Rectal smooth muscle tissue (tissue), 1 donor: ENCODE measurements around the gene IGFBPL1.
A peak's percentile ranks its signal among the peaks of the same experiment; 100 is the strongest.

Experiments used
- H3K27ac ChIP-seq: one replicate; pipeline ENCODE4 v1.7.0; 2013; ENCODE audit warnings: low read depth, low read length, inconsistent platforms
- H3K27me3 ChIP-seq: one replicate; pipeline ENCODE4 v1.7.0; 2013; ENCODE audit warnings: low read length; ENCODE audit not compliant: control insufficient read depth, insufficient read depth
- H3K36me3 ChIP-seq: one replicate; pipeline ENCODE4 v1.7.0; 2013; ENCODE audit warnings: low read length; ENCODE audit not compliant: control insufficient read depth, insufficient read depth
- H3K4me1 ChIP-seq: one replicate; pipeline ENCODE4 v1.7.0; 2013; ENCODE audit warnings: low read length; ENCODE audit not compliant: control insufficient read depth, insufficient read depth
- H3K4me3 ChIP-seq: one replicate; pipeline ENCODE4 v1.7.0; 2013; ENCODE audit warnings: low read length
- H3K9ac ChIP-seq: one replicate; pipeline ENCODE4 v1.7.0; 2013; ENCODE audit warnings: low read length

The IGFBPL1 gene

DNA sequence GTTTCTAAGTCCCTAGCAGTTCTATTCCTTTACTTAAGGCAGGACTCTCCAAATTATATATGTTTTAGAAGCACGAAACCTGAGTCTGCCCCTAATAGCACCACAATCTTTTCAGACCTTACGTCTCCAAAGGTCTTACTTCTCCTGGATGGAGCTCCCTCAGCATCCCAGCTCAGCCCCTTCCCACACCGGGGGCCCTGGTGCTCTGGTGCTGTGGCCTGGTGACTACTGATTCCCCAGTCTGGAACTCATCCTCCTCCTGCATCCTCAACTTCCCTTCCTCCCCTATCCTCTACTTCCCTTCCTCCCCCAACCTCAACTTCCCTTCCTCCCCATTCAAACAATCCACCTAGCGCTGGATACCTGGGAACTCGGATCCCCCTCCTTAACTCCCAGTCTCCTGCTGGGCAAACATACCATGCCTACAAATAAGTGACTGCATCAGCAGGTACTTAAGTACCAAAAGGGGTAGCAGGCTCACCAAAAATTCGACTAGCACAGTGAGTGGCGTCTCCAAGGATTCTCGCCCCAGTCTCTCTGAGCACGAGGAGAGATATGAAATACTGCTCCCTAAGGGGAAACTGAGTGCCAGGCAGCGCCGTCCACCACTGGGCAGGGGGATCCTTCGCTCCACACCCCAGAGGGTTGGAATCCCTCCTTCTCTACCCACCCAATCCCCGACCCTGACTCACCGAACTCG is 831 bp downstream of the IGFBPL1 start:
- Histone ChIP-seq H3K9ac (no peak overlapping the region), H3K36me3 (no peaks in the 10 kb centered on the region), H3K4me1 (no peaks in the 10 kb centered on the region), H3K27ac (no peak overlapping the region), H3K27me3 (peaks cover 14% of the 10 kb centered on the region), H3K4me3 (peak overlapping the region; percentile 37)

DNA sequence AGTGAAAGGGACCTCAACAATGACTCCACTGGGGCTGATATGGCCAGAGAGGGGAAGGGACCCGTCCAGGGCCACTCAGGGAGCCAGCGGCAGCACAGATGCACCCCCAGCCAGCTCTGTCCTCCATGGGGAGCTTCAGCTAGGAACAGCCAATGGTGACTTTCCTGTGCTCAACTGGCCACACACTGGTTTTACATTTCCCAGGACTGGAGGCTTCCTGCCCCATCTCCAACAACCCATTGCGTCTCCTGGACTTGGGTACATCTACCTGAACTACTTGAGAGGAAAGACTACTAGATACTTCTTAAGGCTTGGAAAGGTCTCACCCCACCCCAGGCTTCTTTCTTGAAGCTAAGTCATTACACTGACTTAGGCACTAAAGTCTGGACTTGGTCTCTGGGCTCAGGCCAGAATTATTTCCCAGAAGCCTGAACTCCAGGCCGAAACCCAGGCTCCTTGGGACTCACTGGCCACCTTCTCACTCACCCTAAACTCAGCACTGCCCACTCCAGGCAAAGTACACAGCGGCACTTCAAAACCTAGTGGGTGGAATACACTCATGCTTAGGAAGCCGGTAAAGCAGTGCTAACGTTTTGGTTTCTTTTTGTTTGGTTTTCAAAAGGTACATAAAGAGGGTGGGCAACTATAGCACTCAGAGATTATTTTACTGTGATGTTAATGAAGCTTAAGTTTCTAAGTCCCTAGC is 1.5 kb downstream of the IGFBPL1 start:
- H3K36me3 ChIP-seq, result no peaks in the 10 kb centered on the region
- H3K27me3 ChIP-seq, result peaks cover 14% of the 10 kb centered on the region
- no peak overlapping the region for H3K4me3 ChIP-seq

DNA sequence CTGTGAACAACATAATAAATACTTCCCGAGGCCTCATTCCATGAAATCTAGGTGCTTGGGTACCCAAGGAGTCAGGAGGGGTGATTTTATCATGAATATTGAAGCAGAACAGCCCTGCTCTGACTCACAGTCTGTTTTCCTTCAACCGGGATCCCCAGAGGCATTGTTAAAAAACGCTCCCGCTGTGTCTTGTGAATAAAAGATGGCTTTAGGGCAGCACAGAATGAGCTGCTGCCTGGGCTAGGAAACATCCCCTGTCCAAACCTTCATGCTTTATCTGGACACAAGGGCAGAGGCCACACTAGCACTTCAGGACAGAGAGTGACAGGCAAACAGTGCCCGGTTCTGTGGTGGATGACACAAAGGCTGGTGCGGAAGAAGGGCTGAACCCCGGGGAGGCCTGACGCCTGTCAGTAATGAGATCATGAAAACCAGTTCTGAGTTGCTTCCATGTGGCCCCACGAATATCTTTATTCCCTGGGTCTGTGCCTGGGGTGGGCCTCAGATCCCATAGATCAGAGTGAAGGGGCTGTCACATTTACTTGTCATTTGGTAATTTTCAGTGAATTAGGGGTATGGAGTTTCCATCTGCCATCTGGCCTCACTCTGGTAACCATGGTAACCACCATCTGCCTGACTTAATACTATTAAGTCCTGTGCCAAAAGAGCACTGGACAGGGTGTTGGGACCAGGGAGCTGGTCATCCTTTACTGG is 2.6 kb downstream of the IGFBPL1 start:
- Histone ChIP-seq H3K4me3 (no peak overlapping the region), H3K9ac (no peak overlapping the region), H3K36me3 (no peaks in the 10 kb centered on the region), H3K27ac (no peak overlapping the region), H3K4me1 (no peaks in the 10 kb centered on the region), H3K27me3 (peaks cover 14% of the 10 kb centered on the region)

More for the DNA sequence above, 1.5 kb downstream of the IGFBPL1 start:
- Histone ChIP-seq H3K9ac (no peak overlapping the region), H3K27ac (no peak overlapping the region), H3K4me1 (no peaks in the 10 kb centered on the region)

DNA sequence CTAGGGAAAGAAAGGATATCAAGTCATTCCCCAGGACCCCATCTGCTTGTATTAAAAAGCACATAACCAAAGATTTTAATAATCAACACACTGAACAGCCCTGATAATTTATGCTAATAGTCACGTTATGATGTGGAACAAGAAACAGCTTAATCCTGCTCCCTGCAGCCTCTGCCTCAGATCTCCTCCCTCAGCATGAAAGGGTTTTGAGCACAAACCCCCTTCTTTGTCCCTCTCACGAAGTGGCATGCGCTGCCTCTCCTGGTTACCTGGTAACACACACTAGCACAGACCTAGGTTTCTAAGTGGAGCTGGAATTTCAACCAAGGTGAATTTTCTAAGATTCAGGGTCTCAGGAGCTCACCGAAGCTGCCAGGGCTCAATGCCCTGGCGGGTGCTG is 5.1 kb downstream of the IGFBPL1 start:
- Histone ChIP-seq H3K27ac (no peak overlapping the region), H3K27me3 (peaks cover 9% of the 10 kb centered on the region), H3K4me3 (no peak overlapping the region), H3K4me1 (no peaks in the 10 kb centered on the region), H3K9ac (no peak overlapping the region), H3K36me3 (no peaks in the 10 kb centered on the region)

DNA sequence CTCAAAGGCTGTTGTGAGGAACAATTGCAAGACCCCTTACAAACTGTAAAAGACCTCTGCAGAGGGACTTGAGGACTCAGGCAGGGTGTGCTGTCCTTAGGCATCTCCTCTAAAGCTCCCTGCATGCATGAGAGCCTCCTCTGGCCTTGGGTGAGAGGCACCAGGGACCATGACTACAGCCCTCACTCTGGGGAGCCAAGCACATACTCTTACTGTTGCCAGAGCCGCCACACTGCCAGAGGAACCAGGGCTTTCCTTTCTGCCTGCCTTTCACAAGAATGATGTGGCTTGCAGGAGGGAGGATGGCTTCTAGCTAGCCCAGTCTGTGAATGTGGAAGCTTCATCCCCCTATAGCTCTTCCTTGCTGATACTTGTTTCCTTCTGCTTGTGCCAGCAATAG is 5.9 kb downstream of the IGFBPL1 start:
- H3K27me3 ChIP-seq, result peaks cover 7% of the 10 kb centered on the region
- no peak overlapping the region for H3K9ac ChIP-seq
- no peak overlapping the region for H3K27ac ChIP-seq
- no peaks in the 10 kb centered on the region for H3K36me3 ChIP-seq
- H3K4me1 ChIP-seq, result no peaks in the 10 kb centered on the region
- no peak overlapping the region for H3K4me3 ChIP-seq

DNA sequence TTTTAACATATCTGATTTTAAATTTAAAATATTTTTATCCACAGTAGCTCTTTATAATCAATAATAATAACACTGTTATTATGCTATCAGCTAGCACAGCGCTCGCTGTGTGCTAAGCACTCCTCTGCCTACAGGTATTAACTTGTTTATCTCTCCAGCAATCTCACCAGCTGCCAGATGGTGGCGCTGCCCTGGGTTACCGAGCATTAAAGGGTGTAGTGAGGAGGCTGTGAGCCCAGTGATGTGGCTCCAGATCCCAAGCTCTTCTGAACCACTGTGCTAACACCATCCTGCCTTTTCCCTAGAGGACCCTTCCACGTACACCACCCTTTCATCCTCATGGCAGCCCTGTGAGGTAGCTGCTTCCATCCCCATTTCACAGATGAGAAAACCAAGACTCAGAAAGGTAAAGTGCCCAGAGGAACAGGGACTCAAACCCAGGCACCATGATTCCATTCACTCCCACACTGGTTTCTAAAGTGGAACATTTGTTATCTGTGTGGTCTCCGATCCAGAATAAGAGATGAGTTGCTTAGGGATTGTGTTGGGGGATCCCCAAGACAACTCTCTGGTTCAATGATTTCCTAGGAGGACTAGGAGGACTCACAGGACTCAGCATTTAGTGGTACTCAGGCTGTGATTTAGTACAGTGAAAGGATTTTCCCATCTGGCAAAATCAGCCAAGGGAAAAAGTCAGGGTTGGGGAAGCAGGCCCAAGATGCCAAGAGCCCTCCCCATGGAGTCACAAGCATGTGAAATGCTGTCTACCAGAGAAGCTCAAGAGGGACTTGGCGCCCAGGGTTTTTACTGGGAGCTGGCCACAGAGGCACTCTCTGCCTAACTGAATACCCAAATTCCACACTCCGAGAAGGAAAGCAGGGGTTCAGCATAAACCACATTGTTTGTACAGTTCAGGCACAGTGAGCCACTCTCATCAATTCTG is 7.0 kb downstream of the IGFBPL1 start:
- Histone ChIP-seq H3K4me1 (no peaks in the 10 kb centered on the region), H3K27ac (no peak overlapping the region), H3K4me3 (no peak overlapping the region), H3K36me3 (no peaks in the 10 kb centered on the region), H3K9ac (no peak overlapping the region), H3K27me3 (no peaks in the 10 kb centered on the region)

DNA sequence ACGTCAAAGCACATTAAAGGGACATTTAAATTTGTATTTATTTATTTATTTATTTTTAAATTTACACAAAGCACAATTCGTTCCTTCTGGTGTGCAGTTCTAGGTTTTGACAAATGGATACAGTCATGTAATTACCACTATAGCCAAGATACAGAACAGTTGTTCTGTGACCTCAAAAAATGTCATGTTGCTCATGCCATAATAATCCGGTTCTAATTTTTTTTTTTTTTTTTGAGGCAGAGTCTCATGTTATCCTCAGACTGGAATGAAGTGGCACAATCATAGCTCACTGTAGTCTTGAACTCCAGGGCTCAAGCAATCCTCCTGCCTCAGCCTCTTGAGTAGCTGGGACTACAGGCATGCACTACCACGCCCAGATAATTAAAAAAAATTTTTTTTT is 7.8 kb downstream of the IGFBPL1 start:
- no peak overlapping the region for H3K9ac ChIP-seq
- no peaks in the 10 kb centered on the region for H3K4me1 ChIP-seq
- no peaks in the 10 kb centered on the region for H3K36me3 ChIP-seq
- no peaks in the 10 kb centered on the region for H3K27me3 ChIP-seq
- H3K4me3 ChIP-seq, result no peak overlapping the region
- H3K27ac ChIP-seq, result no peak overlapping the region

DNA sequence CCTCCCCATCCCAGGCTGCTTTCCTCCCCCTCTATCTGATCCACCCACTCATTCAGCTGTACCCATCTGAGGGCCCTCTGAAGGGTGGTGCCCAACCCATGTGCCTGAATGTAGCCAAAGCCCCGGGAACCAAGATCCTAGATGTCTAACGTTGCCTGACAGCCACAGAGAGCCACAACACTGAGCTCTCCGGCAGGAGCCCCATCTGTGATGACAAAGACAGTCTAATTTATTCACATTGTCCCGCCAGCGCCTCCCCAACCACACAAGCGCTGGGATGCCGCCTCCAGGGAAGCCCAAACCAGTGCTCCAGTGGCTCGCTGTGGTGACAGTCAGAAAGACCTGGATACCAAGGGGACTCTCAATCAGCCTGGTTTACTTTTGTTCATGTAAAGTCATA is 8.4 kb downstream of the IGFBPL1 start:
- H3K4me3 ChIP-seq, result no peak overlapping the region
- H3K27me3 ChIP-seq, result no peaks in the 10 kb centered on the region
- no peak overlapping the region for H3K27ac ChIP-seq
- H3K4me1 ChIP-seq, result no peaks in the 10 kb centered on the region
- H3K36me3 ChIP-seq, result no peaks in the 10 kb centered on the region
- H3K9ac ChIP-seq, result no peak overlapping the region

DNA sequence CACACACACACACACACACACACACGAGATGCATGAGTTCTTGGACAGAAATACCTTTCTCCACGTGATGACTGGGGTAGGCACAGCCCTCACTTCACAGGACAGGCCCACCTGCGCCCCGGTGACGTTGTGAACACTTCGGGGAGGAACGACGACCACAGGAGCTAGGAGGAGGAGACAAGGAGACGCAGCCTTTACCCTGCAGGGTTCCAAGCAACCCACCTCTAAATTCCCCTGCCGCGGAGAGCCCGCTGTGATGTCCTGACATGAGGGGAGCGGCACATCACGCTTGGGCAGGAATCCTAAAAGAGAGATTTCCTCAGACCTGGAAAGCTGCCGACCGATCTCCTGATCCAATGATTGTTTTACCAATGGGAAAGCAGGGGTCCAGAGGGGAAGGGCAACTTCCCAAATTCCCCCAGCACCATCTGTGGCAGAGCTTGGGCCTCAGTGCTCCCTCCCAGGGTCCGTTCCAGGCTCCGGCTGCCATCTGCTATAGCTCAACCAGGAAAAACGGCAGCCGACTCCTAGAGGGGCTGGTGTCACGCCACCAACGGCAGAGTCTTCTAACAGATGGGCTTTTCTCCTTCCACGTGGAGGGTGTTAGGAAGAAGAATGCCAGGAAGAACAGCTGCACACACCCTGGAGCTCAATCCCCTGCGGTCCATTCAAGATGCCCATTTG is 10.1 kb downstream of the IGFBPL1 start:
- Histone ChIP-seq H3K9ac (no peak overlapping the region), H3K4me3 (no peak overlapping the region), H3K27ac (no peak overlapping the region), H3K27me3 (no peaks in the 10 kb centered on the region), H3K4me1 (no peaks in the 10 kb centered on the region), H3K36me3 (no peaks in the 10 kb centered on the region)

DNA sequence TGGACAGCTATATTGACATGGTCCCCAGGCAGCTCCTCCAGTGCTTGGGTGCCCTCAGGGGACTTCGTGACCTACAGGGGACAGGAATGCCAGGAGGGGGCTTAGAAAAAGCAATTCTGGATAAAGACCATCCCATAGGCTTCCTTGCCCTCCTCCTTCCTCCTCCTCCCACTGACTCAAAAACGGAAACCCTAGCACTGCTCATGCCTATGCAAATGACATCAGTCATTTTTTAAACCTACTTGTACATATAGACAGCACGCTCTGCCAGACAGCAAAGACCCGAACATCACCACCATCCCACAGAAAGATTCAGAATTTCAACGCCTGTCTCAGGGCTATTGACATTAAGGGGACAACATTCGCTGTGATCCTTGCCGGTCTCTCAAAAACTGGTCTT is 11.0 kb downstream of the IGFBPL1 start:
- no peaks in the 10 kb centered on the region for H3K27me3 ChIP-seq
- H3K36me3 ChIP-seq, result no peaks in the 10 kb centered on the region
- no peak overlapping the region for H3K4me3 ChIP-seq
- no peak overlapping the region for H3K27ac ChIP-seq
- H3K9ac ChIP-seq, result no peak overlapping the region
- H3K4me1 ChIP-seq, result no peaks in the 10 kb centered on the region

DNA sequence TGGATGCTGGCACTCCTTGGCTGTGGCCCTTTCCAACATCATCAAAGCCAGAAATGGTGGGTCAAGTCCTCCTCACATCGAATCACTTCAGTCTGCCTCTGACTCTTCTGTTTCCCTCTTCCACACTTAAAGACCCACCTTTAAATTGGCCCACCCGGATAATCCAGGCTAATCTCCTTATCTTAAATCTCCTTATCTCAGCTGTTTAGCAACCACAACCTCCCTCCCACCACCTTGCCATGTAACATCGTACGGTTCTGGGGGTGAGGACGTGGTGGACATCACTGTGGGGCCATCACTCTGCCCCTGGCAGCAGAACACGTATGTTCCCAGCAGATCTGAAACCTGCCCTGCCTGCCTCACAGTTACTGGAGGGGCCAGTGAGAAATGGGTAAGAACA is 11.5 kb downstream of the IGFBPL1 start:
- no peaks in the 10 kb centered on the region for H3K36me3 ChIP-seq
- no peak overlapping the region for H3K4me3 ChIP-seq
- H3K9ac ChIP-seq, result no peak overlapping the region
- no peaks in the 10 kb centered on the region for H3K27me3 ChIP-seq
- no peaks in the 10 kb centered on the region for H3K4me1 ChIP-seq
- no peak overlapping the region for H3K27ac ChIP-seq
